SU-DHL-6 (cell line): Measurements from ENCODE around the gene DNAH7.

Experiments used
- CTCF ChIP-seq: fragments of 200-600 bp; sonication (generic); IDR thresholded peaks from one replicate; pipeline ENCODE4 v1.5.1; 2017; ENCODE audit warnings: antibody characterized with exemption, mild to moderate bottlenecking, low read length, moderate library complexity; ENCODE audit not compliant: insufficient read depth, poor library complexity, severe bottlenecking
- EZH2phosphoT487 ChIP-seq: fragments of 200-600 bp; sonication (generic), shearing (Covaris generic); conservative IDR thresholded peaks from 2 replicates; pipeline ENCODE4 v1.6.1; 2018; ENCODE audit warnings: mild to moderate bottlenecking, antibody characterized with exemption, low read length, moderate library complexity, mixed read lengths

GRCh38 chr2:195779491-195779890 lies 289.1 kb downstream of the DNAH7 start:
- no peak for TF ChIP-seq CTCF
- no peak for TF ChIP-seq EZH2phosphoT487
